Measurements from ENCODE around the gene POLR2L. TPM values are rescaled to one million over a fixed set of nuclear protein-coding genes. Genes with fewer than 3 reads are reported as not detected.

POLR2L gene
- total and polyA plus RNA-seq, 2 donors (not counting 1 experiment from before 2014, with no cell fraction given): 44.4 to 80.8 TPM

- Mint-ChIP-seq H3K4me1 (no peaks in the 10 kb centered on the region), H3K4me3 (no peak overlapping the region), H3K9me3 (ENCODE audit: insufficient read depth) (no peaks in the 10 kb centered on the region), H3K27ac (no peak overlapping the region), H3K27me3 (no peaks in the 10 kb centered on the region)
- intact Hi-C loops (cut with micrococcal nuclease): no loop called here
- ATAC-seq (ENCODE audit: low read depth) (no peak), DNase-seq (no peak)
- Histone ChIP-seq H3K4me1 (ENCODE audit: control insufficient read depth in 2 of 2, insufficient read depth in 2 of 2, low read length in 2 of 2) (no peaks in the 10 kb centered on the region), H3K27ac (ENCODE audit: low read length in 2 of 2) (no peak overlapping the region), H4K20me1 (ENCODE audit: control insufficient read depth, insufficient read depth, low read length, poor library complexity, severe bottlenecking) (no peaks in the 10 kb centered on the region), H3K9me3 (ENCODE audit: control extremely low read depth in 1 of 3, control insufficient read depth in 2 of 3, insufficient read depth in 1 of 3, low read length in 2 of 3) (no peaks in the 10 kb centered on the region), H2AFZ (ENCODE audit: insufficient read depth, low read depth, low read length, poor library complexity, severe bottlenecking) (no peak overlapping the region), H3K4me2 (replicated peaks; ENCODE audit: low read depth, low read length, poor library complexity, severe bottlenecking) (no peak overlapping the region), H3K4me3 (ENCODE audit: control extremely low read depth in 1 of 5, extremely low read depth in 1 of 5, insufficient read depth in 1 of 5, low read depth in 2 of 5, low read length in 4 of 5) (no peak overlapping the region), H3K36me3 (replicated peaks in 1 of 2; ENCODE audit: control extremely low read depth in 1 of 2, control insufficient read depth in 1 of 2, extremely low read depth in 1 of 2, insufficient read depth in 2 of 2, low read length in 1 of 2) (peaks cover 0 to 19% of the 10 kb centered on the region in 2 experiments), H3K9ac (ENCODE audit: low read length) (no peak overlapping the region), H3K27me3 (replicated peaks in 1 of 4; ENCODE audit: control extremely low read depth in 1 of 4, control insufficient read depth in 3 of 4, insufficient read depth in 4 of 4, low read length in 3 of 4) (no peaks in the 10 kb centered on the region), H3K79me2 (ENCODE audit: control insufficient read depth, insufficient read depth, low read length) (no peaks in the 10 kb centered on the region)
- TF ChIP-seq EZH2 (IDR thresholded peaks at IDR 0.05; ENCODE audit: borderline replicate concordance, insufficient read depth, low read depth, low read length, poor library complexity, severe bottlenecking): no peak
- TF ChIP-seq CTCF (IDR thresholded peaks at IDR 0.05): no peak
- WGBS (ENCODE audit: insufficient coverage): 99% methylated on average over 7 of the region's 11 CpGs
- ChIA-PET POLR2A (no interaction called here), CTCF (interaction anchor here (0.8 kb wide), 1 partner anchor 10 kb away, joined by 3 read pairs; no protein-coding TSS in a partner anchor)
Observed at GRCh38 chr11:877565-877964, 35.2 kb upstream of the POLR2L start.

- H3K4me1 Mint-ChIP-seq: no peaks in the 10 kb centered on the region
- H3K27me3 Mint-ChIP-seq: no peaks in the 10 kb centered on the region
- H3K79me2 ChIP-seq (ENCODE audit: control insufficient read depth, insufficient read depth, low read length): no peaks in the 10 kb centered on the region
- H3K27me3 ChIP-seq (replicated peaks in 1 of 4; ENCODE audit: control extremely low read depth in 1 of 4, control insufficient read depth in 3 of 4, insufficient read depth in 4 of 4, low read length in 3 of 4): no peaks in the 10 kb centered on the region
- intact Hi-C loops (cut with micrococcal nuclease): no loop called here
- no peak overlapping the region for H3K4me3 ChIP-seq (ENCODE audit: control extremely low read depth in 1 of 5, extremely low read depth in 1 of 5, insufficient read depth in 1 of 5, low read depth in 2 of 5, low read length in 4 of 5)
- H3K4me3 Mint-ChIP-seq: no peak overlapping the region
- H3K36me3 ChIP-seq (replicated peaks in 1 of 2; ENCODE audit: control extremely low read depth in 1 of 2, control insufficient read depth in 1 of 2, extremely low read depth in 1 of 2, insufficient read depth in 2 of 2, low read length in 1 of 2): peaks cover 0 to 18% of the 10 kb centered on the region in 2 experiments
- no peak overlapping the region for H2AFZ ChIP-seq (ENCODE audit: insufficient read depth, low read depth, low read length, poor library complexity, severe bottlenecking)
- no peaks in the 10 kb centered on the region for H3K9me3 ChIP-seq (ENCODE audit: control extremely low read depth in 1 of 3, control insufficient read depth in 2 of 3, insufficient read depth in 1 of 3, low read length in 2 of 3)
- no peak overlapping the region for H3K9ac ChIP-seq (ENCODE audit: low read length)
- H4K20me1 ChIP-seq (ENCODE audit: control insufficient read depth, insufficient read depth, low read length, poor library complexity, severe bottlenecking): no peaks in the 10 kb centered on the region
- ATAC-seq (ENCODE audit: low read depth): no peak
- H3K4me2 ChIP-seq (replicated peaks; ENCODE audit: low read depth, low read length, poor library complexity, severe bottlenecking): no peak overlapping the region
- H3K9me3 Mint-ChIP-seq (ENCODE audit: insufficient read depth): no peaks in the 10 kb centered on the region
- H3K27ac Mint-ChIP-seq: no peak overlapping the region
- POLR2A ChIA-PET: no interaction called here
- no peaks in the 10 kb centered on the region for H3K4me1 ChIP-seq (ENCODE audit: control insufficient read depth in 2 of 2, insufficient read depth in 2 of 2, low read length in 2 of 2)
- DNase-seq: no peak
- CTCF ChIA-PET: no interaction called here
- TF ChIP-seq EZH2 (IDR thresholded peaks at IDR 0.05; ENCODE audit: borderline replicate concordance, insufficient read depth, low read depth, low read length, poor library complexity, severe bottlenecking) (no peak), CTCF (IDR thresholded peaks at IDR 0.05) (no peak)
- 97% methylated on average over 12 of the region's 12 CpGs for WGBS (ENCODE audit: insufficient coverage)
- no peak overlapping the region for H3K27ac ChIP-seq (ENCODE audit: low read length in 2 of 2)
Observed at GRCh38 chr11:876545-876944, 34.2 kb upstream of the POLR2L start.
